Amniotic stem cell (primary cell): Measurements from ENCODE around the gene ALDH1L1.
"Not testable (repeated sequence)": the region's sequence is repeated elsewhere in the genome, so short reads cannot be mapped to it uniquely, and the experiment has no call there.

ENCODE experiments used
- DNase-seq: peaks from one replicate; lab custom pipeline; 2025; lab: John Stamatoyannopoulos, UW

Gene ALDH1L1

GRCh38 chr3:126082362-126083137 is 97.8 kb downstream of the ALDH1L1 start:
- DNase-seq = no peak

- no peak for DNase-seq
Observed at GRCh38 chr3:126081618-126082361, 98.6 kb downstream of the ALDH1L1 start.

DNA sequence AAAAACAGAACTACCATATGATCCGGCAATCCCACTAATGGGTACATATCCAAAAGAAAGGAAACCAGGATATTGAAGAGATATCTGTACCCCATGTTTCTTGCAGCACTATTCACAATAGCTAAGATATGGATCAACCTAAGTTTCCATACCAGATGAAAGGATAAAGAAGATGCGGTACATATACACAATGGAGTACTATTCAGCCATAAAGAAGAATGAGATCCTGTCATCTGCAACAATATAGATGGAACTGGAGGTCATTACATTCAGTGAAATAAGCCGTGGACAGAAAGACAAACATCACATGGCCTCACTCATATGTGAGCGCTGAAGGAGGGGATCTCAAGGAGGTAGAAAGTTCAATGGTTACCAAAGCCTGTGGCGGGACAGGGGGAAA is 99.4 kb downstream of the ALDH1L1 start:
- no peak for DNase-seq

- DNase-seq = no peak
Observed at GRCh38 chr3:126078866-126079265, 101.5 kb downstream of the ALDH1L1 start.

DNA sequence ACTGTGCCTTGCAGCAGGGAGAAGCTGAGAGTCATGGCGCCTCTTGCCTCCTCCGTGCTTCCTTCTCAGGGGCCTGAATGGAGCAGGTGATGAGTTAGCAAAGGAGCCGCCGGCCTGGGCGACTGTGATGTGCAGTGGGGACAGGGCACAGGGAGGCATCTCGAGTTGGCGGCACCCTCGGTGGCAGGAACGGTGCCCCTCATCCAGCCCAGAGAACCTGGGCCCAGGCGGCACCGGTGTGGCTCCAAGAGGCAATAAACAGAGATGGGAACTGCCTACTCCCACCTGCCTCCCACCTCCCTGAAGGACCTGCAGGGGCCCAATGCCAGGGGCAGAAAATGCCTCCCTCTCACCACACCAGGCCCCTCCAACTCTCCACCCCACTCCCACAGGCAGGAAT is 102.6 kb downstream of the ALDH1L1 start:
- DNase-seq = no peak

DNA sequence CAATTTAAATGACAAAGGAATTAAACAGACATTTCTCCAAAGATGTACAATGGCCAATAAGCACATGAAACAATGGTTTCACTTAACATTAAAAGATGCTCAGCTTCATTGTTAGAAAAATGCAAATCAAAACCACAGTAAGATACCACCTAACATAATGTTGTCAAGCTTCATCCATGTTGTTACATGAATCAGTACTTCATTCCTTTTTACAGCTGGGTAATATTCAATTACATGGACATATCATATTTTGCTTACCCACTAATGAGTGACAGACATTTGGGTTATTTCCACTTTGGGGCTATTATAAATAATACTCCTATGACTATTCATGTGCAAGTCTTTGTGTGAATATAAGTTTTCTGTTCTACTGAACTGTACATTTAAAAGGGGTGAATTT is 104.2 kb downstream of the ALDH1L1 start:
- no peak for DNase-seq

DNA sequence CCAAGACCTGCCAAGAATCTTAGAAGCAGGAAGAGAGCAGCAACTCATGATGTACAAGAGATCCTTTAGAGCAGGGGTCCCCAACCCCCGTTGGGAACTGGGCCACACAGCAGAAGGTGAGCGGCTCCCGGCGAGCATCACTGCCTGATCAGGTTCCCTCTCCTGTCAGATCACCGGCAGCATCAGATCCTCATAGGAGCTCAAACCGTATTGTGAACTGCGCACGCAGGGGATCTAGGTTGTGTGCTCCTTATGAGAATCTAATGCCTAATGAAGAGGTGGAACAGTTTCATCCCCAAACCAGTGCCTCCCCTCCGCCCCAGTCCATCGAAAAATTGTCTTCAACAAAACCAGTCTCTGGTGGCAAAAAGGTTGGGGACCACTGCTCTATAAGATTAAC is 110.2 kb downstream of the ALDH1L1 start:
- DNase-seq = no peak

GRCh38 chr3:126067959-126068358 is 112.4 kb downstream of the ALDH1L1 start:
- no peak for DNase-seq

GRCh38 chr3:126066676-126067075 is 113.7 kb downstream of the ALDH1L1 start:
- DNase-seq = not testable (repeated sequence)

GRCh38 chr3:126065876-126066275 is 114.5 kb downstream of the ALDH1L1 start:
- DNase-seq = no peak

DNA sequence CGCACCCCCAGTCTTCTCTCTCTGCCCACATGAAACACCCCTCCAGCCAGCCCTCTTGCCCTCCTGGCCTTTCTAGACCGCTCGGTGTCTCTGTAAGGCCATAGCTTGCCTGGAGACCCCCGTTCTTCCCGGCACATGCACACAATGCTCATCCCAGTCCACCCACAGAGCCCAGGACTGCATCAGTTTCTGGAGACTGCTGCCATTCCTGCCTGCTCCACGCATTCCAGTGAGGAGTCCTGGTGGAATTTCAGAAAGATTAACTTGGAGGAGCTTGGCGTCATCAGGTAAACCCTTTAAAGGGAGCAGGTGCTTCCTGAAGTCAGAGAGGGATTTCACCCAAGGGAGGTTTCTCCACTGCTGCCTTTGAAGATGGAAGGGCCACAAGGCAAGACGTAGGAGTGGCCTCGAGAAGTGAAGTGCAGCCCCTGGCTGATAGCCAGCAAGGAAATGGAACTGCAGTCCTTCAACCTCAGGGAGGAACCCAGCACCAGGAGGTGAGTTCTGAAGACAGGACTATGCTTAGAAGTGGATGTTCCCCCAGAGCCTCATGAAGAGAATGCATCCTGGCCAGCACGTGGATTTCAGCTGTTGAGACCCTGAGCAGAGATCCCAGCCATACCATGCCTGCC is 115.6 kb downstream of the ALDH1L1 start:
- no peak for DNase-seq

DNA sequence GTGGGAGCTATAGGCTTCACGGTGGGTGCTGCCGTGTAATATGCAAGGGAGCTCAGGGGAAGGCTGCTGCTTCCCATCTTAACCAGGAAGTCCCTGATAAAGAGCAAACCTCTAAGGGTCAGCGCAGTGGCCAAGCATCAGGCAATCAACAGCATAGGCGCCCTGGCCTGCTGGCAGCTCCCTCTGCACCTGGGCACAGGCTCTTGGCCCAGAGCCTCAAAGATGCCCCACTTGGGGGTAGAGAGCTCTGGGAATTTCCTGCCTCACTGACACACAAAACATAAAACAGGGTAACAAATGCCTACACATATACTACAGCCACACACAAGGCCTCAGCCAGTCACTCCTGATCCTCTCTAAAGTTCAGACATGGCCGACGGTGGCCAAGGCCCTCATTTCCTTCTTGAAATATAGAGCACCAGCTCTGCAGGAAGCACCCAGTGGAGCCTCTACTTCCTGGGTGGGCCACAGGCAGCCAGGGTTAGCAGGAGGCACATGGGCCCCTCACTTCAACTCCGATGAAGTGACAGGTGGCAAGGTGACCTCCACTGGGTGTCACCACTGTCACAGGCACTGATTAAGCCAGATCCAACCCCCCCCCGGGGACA is 116.9 kb downstream of the ALDH1L1 start:
- DNase-seq = no peak

- no peak for DNase-seq
Observed at GRCh38 chr3:126061301-126062032, 118.9 kb downstream of the ALDH1L1 start.

- no peak for DNase-seq
Observed at GRCh38 chr3:126060613-126061145, 119.7 kb downstream of the ALDH1L1 start.

DNA sequence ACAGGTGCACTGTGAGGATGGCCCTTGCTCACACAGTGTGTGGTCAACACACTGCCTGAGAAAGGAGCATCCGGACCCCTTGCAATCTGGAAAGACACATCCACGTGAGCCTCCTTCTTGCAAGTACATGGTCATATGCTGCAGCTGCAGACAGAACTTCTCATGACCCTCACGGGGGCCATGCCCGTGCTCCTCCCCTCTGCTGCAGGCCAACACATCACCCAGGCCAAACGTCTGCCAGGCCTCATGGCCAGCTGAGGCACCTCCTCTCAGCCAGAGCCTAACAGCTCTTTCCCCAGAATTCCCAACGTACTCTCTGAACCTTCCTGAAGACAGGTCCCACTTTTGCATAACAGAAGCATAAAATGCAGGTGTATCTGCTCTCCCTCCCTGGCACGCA is 121.7 kb downstream of the ALDH1L1 start:
- DNase-seq = no peak

GRCh38 chr3:126057936-126058335 is 122.5 kb downstream of the ALDH1L1 start:
- no peak for DNase-seq

- DNase-seq = no peak
Observed at GRCh38 chr3:126057501-126057819, 122.9 kb downstream of the ALDH1L1 start.

GRCh38 chr3:126056681-126057500 is 123.5 kb downstream of the ALDH1L1 start:
- DNase-seq = no peak

DNA sequence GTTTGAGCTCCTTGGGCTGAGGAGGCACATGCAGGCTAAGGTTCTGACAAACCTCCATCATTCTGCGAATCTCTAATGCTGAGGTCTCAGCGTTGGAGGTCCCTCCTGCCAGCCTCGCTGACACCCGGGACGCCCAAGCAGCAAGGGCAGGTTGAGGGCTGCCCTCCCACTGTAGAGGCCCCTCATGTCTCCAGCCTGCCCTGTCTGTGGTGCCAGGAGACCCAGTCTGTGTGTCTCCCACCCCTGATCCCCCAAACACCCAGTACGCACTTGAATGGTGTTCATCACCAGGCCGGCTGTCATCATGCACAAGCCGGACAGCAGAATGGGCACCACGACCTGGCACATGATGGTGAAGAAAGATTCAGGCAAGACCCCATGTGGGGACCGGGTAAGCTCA is 124.3 kb downstream of the ALDH1L1 start:
- DNase-seq = no peak

DNA sequence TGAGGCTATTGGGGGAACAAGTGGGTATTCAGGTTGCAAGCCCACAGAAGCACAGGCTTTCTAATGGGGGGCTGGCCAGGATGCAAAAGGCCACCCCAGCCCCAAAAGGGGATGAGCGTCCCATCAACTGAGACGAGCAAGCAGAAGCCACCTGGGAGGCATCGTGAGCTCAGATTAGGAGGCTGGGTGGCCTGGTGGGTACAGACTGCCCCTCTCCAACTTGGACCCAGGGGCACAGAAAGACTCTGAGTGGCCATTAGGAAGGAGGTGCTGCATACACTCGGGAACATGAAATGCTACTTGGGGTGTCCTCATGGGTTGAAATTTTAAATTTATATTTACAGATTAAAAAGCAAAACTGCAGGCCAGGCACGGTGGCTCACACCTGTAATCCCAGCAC is 125.5 kb downstream of the ALDH1L1 start:
- DNase-seq = no peak
